Liver (tissue), 3 donors: ENCODE measurements around the gene SOX8.

ENCODE experiments used
- ATF3 ChIP-seq: IDR thresholded peaks from 2 replicates; pipeline ENCODE4 v1.6.1; 2016; ENCODE audit warnings: antibody characterized with exemption
- RAD21 ChIP-seq, 2 donors: IDR thresholded peaks; 2 replicates each; pipeline ENCODE4 v1.6.1; 2016; ENCODE audit warnings: antibody characterized with exemption in 2 of 2, mild to moderate bottlenecking in 2 of 2
- REST ChIP-seq: IDR thresholded peaks from 2 replicates; pipeline ENCODE4 v1.6.1; 2016; ENCODE audit warnings: antibody characterized with exemption, mild to moderate bottlenecking
- TF ChIP-seq, protein P1 (sequence below): fragments of 150-350 bp; IDR thresholded peaks from 2 replicates; pipeline ENCODE4 v1.5.1; 2017; ENCODE audit warnings: improper control_type of control experiment, low read depth, low read length; ENCODE audit not compliant: missing input control
- TF ChIP-seq, protein P2 (sequence below): IDR thresholded peaks from 2 replicates; pipeline ENCODE4 v1.6.1; 2016; ENCODE audit warnings: antibody characterized with exemption
- donor health status: healthy.
- donor health status: healthy.

DNA sequence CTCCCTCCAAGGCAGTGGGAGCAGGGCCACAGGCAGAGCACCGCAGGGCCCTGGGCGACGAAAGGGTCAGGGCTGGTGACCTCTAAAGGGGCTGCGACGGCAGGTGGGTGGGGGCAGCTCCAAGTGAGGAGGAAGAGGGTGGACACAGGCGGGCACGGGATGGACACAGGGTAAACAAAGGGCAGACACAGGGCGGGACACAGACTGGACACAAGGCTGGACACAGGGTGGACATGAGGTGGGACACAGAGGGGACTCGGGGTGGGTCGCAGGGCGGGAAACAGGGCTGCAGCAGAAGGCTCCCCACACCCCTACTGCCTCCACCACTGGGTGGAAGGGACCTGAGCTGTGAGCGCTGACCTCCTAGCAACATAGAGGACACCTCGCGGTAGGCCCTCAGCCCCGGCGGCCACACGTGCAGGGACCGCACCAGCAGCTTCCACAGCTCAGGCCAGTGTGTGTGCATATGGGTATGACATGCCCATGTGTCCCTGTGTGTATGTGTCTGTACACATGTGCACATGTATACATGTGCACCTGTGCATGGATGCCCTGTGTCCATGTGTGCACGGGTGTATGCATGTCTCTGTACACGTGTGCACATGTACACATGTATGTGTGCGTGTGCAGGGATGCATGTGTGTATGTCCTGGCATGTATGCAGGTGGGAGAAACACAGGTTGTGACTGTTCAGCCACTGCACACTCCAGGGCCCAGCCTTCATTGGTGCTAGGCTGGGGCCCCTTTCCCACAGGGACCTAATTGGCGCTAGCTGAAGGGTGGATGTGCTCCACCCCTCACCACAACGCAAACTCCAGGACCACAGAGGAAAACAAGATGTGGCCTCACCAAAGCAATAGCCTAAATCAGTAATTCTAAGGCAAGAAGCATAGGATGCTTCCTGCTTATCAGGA lies 18.4 kb upstream of the SOX8 start:
- no peak for TF ChIP-seq RAD21 (IDR thresholded peaks at IDR 0.05)
- TF ChIP-seq, protein P1, sequence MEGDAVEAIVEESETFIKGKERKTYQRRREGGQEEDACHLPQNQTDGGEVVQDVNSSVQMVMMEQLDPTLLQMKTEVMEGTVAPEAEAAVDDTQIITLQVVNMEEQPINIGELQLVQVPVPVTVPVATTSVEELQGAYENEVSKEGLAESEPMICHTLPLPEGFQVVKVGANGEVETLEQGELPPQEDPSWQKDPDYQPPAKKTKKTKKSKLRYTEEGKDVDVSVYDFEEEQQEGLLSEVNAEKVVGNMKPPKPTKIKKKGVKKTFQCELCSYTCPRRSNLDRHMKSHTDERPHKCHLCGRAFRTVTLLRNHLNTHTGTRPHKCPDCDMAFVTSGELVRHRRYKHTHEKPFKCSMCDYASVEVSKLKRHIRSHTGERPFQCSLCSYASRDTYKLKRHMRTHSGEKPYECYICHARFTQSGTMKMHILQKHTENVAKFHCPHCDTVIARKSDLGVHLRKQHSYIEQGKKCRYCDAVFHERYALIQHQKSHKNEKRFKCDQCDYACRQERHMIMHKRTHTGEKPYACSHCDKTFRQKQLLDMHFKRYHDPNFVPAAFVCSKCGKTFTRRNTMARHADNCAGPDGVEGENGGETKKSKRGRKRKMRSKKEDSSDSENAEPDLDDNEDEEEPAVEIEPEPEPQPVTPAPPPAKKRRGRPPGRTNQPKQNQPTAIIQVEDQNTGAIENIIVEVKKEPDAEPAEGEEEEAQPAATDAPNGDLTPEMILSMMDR, result no peak
- TF ChIP-seq REST, result no peak
- TF ChIP-seq ATF3, result no peak
- TF ChIP-seq, protein P2, sequence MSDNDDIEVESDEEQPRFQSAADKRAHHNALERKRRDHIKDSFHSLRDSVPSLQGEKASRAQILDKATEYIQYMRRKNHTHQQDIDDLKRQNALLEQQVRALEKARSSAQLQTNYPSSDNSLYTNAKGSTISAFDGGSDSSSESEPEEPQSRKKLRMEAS, result no peak
